Spleen (tissue), 11 donors: ENCODE measurements around the gene PADI2. TPM values are rescaled to one million over a fixed set of nuclear protein-coding genes. Genes with fewer than 3 reads are reported as not detected.

Experiments
- DNase-seq: peaks from one replicate; pipeline ENCODE4 v3.0.0-alpha.2; 2020
- H3K27ac ChIP-seq, 8 donors: fragments of 200-600 bp; sonication (generic) in 7 of 8; 1 replicate in 4 of 8; 2 replicates in 4 of 8; pipeline versions ENCODE4 v1.5.0 to v1.8.0; 2016 to 2021; ENCODE audit warnings: inconsistent platforms in 4 of 8, mild to moderate bottlenecking in 4 of 8, moderate library complexity in 1 of 8
- H3K27me3 ChIP-seq, 7 donors: fragments of 200-600 bp; sonication (generic) in 6 of 7; replicated peaks in 1 of 7; 1 replicate in 4 of 7; 2 replicates in 3 of 7; pipeline versions ENCODE4 v1.5.0 to v1.8.0; 2016 to 2021; ENCODE audit warnings: inconsistent platforms in 3 of 7, mild to moderate bottlenecking in 1 of 7
- H3K36me3 ChIP-seq, 6 donors: fragments of 200-600 bp; sonication (generic) in 5 of 6; 1 replicate in 4 of 6; 2 replicates in 2 of 6; pipeline versions ENCODE4 v1.5.0 to v1.8.0; 2016 to 2021; ENCODE audit warnings: inconsistent platforms in 2 of 6
- H3K4me1 ChIP-seq, 6 donors: fragments of 200-600 bp; sonication (generic) in 5 of 6; 1 replicate in 3 of 6; 2 replicates in 3 of 6; pipeline versions ENCODE4 v1.5.0 to v1.8.0; 2016 to 2021; ENCODE audit warnings: inconsistent platforms in 3 of 6
- H3K4me3 ChIP-seq, 8 donors: fragments of 200-600 bp; sonication (generic) in 7 of 8; 1 replicate in 4 of 8; 2 replicates in 4 of 8; pipeline versions ENCODE4 v1.5.0 to v1.8.0; 2016 to 2021; ENCODE audit warnings: inconsistent platforms in 4 of 8, mild to moderate bottlenecking in 4 of 8, moderate library complexity in 2 of 8
- H3K9me3 ChIP-seq, 8 donors: fragments of 200-600 bp; sonication (generic) in 7 of 8; 1 replicate in 4 of 8; 2 replicates in 4 of 8; pipeline versions ENCODE4 v1.5.0 to v1.8.0; 2016 to 2021; ENCODE audit warnings: inconsistent platforms in 4 of 8
- POLR2A ChIP-seq, 3 donors: fragments of 450-650 bp; IDR thresholded peaks; one replicate each; pipeline ENCODE4 v1.5.1; 2017; ENCODE audit warnings: antibody characterized with exemption in 3 of 3, mild to moderate bottlenecking in 1 of 3
- POLR2AphosphoS5 ChIP-seq, 3 donors: sonication (generic); formaldehyde crosslinking; IDR thresholded peaks; one replicate each; pipeline ENCODE4 v1.5.1; 2017; ENCODE audit warnings: antibody characterized with exemption in 3 of 3
- WGBS, 5 donors: extraction: QIAGEN DNeasy Blood & Tissue Kit in 3 of 5; methylation state at CpG; one replicate each; pipeline versions ENCODE4 v1.1.5 to v1.1.7; 2013 to 2018; 5-methylcytosine and 5-hydroxymethylcytosine counted together
- intact Hi-C: fragments of 100-400 bp; cut with DNase I; formaldehyde crosslinking; loops from one replicate; pipeline ENCODE4 v1.15.0; 2023; ENCODE audit warnings: low total_unique reads
- polyA plus RNA-seq, 3 donors: library from polyadenylated mRNA; stranded (reverse); fragments of 200-250 nt; gene quantifications; one replicate each; pipeline ENCODE4 v1.2.1, GENCODE V29; 2013
- total RNA-seq, 7 donors: library from RNA; depleted of rRNA in 3 of 7; stranded (reverse); fragments of >200 nt in 3 of 7; fragmentation: NEBNext Ultra II Directional in 4 of 7; extraction: Animal tissue kit (Norgen Biotek cat#: 25700) in 4 of 7; gene quantifications; one replicate each; pipeline versions ENCODE4 v1.1.0 to v1.2.1, GENCODE V29; 2016 to 2021
- TF ChIP-seq, protein P1 (sequence below), 11 experiments: fragments of 200-600 bp in 7 of 11; fragments of 450-650 bp in 4 of 11; sonication (generic) in 4 of 11; IDR thresholded peaks in 8 of 11; conservative IDR thresholded peaks in 3 of 11; 1 replicate in 7 of 11; 2 replicates in 4 of 11; pipeline versions ENCODE4 v1.4.0 to v1.8.0; 2016 to 2021; ENCODE audit warnings: antibody characterized with exemption in 11 of 11, inconsistent platforms in 4 of 11, mild to moderate bottlenecking in 1 of 11
- donor health status: healthy with polysubstance abuse.
- donor health status: DM: no; HTN: no; CAD: no; lungs with moderate emphysema.
- donor health status: DM: no; HTN: no; CAD: no.
- donor health status: Bipolar disorder and iron deficiency.
- donor health status: healthy.
- donor health status: DM: no; HTN: no; CAD: no.
- donor health status: DM: yes; HTN: yes; CAD: no.

The PADI2 gene
- total and polyA plus RNA-seq, 10 donors = 0.50 to 63.6 (median 18.6) TPM

DNA sequence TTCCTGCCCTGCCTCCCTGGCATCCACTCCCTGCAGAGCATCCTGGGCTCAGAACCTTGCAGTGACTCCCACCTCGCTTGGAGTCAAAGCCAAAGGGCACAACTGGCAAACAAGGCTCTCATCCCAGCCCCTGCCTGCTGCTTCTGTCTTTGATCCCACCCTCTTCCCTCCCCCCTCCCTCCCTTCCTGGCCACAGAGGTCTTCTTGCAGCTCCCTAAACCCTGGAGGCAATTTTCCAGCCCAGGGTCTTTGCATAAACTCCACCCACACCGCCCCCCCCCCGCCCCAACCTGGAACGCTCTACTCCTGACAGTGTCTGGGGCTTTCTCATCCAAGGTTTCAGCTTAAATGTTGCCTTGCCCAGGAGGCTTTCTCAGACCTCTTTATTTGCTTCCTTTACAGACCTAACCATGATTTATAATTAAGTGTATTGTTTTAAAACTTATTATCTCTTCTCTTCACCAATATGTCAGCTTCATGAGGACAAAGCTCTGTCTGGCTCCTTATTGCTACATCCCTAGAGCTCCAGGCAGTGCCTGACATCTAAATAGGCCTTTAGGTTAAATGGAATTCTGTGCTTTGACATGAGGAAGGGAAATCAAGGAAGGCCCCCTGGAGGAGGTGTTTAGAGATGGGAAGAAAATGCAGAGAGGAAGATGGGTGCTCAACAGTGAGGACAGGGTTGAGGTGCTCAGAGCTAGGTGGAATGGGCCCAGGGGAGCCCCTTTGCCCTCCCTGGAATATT, 48.0 kb upstream of the PADI2 start:
- no peak overlapping the region for H3K4me3 ChIP-seq
- no peaks in the 10 kb centered on the region for H3K36me3 ChIP-seq
- intact Hi-C loops = no loop called here
- 55 to 75% (median 63%) methylated on average over 4 of the region's 4 CpGs for WGBS, 5 donors
- peaks cover 0 to 9% (median 0%) of the 10 kb centered on the region in 7 donors for H3K27me3 ChIP-seq
- TF ChIP-seq, protein P1, sequence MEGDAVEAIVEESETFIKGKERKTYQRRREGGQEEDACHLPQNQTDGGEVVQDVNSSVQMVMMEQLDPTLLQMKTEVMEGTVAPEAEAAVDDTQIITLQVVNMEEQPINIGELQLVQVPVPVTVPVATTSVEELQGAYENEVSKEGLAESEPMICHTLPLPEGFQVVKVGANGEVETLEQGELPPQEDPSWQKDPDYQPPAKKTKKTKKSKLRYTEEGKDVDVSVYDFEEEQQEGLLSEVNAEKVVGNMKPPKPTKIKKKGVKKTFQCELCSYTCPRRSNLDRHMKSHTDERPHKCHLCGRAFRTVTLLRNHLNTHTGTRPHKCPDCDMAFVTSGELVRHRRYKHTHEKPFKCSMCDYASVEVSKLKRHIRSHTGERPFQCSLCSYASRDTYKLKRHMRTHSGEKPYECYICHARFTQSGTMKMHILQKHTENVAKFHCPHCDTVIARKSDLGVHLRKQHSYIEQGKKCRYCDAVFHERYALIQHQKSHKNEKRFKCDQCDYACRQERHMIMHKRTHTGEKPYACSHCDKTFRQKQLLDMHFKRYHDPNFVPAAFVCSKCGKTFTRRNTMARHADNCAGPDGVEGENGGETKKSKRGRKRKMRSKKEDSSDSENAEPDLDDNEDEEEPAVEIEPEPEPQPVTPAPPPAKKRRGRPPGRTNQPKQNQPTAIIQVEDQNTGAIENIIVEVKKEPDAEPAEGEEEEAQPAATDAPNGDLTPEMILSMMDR (IDR thresholded peaks at IDR 0.05 in 8 of 11, conservative IDR thresholded peaks at IDR 0.05 in 3 of 11) = no peak
- TF ChIP-seq POLR2A (IDR thresholded peaks at IDR 0.05) = no peak
- no peak for DNase-seq
- H3K9me3 ChIP-seq = no peaks in the 10 kb centered on the region
- no peak overlapping the region for H3K27ac ChIP-seq
- no peaks in the 10 kb centered on the region for H3K4me1 ChIP-seq

DNA sequence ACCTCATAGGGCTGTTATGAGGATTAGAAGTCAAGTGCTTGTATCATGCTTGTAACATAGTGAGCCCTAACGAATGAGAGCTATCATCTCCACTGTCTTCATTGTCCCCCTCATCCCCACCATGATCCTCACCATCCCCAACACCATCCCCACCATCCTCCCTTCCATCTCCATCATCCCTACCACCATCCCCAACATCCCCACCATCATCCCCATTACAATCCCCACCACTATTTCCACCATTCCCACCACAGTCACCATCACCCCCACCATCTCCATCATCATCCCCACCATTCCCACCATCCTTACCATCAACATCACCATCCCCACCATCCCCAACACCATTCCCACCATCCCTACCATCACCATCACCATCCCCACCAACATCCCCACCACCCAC, 46.6 kb upstream of the PADI2 start:
- Histone ChIP-seq H3K9me3 (no peaks in the 10 kb centered on the region), H3K4me1 (no peaks in the 10 kb centered on the region), H3K27ac (no peak overlapping the region), H3K27me3 (peaks cover 0 to 9% (median 0%) of the 10 kb centered on the region in 7 donors), H3K36me3 (no peaks in the 10 kb centered on the region), H3K4me3 (no peak overlapping the region)
- TF ChIP-seq, protein P1 (IDR thresholded peaks at IDR 0.05 in 8 of 11, conservative IDR thresholded peaks at IDR 0.05 in 3 of 11) = no peak
- no peak for TF ChIP-seq POLR2A (IDR thresholded peaks at IDR 0.05)
- TF ChIP-seq POLR2AphosphoS5 (IDR thresholded peaks at IDR 0.05) = no peak
- intact Hi-C loops = no loop called here
- DNase-seq = no peak
- WGBS, 5 donors = 62 to 85% (median 67%) methylated on average over 1 of the region's 1 CpG

DNA sequence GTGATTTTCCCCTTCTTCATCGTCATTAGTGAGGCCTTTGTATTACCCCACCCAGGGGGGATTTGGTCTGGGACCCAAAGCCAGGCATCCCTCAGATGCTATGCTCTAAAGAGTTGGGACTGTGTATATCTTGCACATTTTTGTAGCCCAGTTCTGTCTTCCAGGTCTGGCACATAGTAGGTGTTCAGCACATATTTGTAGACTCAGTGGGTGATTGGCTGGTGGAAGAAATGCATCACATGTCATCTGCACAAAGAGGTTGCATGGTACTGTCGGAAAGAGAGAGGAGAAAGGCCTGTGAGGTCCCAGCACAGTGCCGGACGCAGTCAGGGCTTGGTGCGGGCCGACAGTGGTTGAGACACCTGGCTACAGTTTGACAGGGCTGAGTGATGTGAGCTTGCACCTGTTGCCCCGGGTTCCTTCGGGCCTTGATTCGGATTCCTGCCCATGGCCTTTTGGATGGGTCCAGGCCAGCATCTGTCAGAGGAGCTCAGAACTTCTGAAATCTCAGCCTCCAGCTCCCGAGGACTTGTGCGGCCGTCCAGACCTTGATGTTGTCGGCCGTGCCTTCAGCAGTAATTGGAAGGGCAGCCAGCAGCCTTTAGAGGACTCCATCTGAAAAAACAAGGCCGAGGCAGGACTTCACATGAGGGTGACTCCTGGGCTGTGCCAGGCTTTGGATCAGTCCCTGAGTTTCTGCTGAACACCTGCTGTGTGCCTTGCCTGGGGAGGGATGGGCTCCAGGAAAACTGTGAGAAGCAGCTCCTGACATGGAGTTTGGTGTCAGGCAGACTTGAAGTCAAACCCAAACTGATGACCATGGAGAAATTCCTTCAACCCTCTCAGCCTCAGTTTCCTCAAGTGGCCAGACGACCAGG, 44.8 kb upstream of the PADI2 start:
- Histone ChIP-seq H3K9me3 (no peaks in the 10 kb centered on the region), H3K27me3 (peaks cover 0 to 9% (median 0%) of the 10 kb centered on the region in 7 donors), H3K27ac (no peak overlapping the region), H3K4me1 (no peaks in the 10 kb centered on the region), H3K4me3 (no peak overlapping the region), H3K36me3 (no peaks in the 10 kb centered on the region)
- TF ChIP-seq, protein P1 (IDR thresholded peaks at IDR 0.05 in 8 of 11, conservative IDR thresholded peaks at IDR 0.05 in 3 of 11) = no peak
- TF ChIP-seq POLR2A (IDR thresholded peaks at IDR 0.05) (no peak), POLR2AphosphoS5 (IDR thresholded peaks at IDR 0.05) (no peak)
- WGBS, 5 donors = 80 to 84% (median 83%) methylated on average over 10 to 16 of the region's 16 CpGs
- no peak for DNase-seq
- intact Hi-C loops = no loop called here

DNA sequence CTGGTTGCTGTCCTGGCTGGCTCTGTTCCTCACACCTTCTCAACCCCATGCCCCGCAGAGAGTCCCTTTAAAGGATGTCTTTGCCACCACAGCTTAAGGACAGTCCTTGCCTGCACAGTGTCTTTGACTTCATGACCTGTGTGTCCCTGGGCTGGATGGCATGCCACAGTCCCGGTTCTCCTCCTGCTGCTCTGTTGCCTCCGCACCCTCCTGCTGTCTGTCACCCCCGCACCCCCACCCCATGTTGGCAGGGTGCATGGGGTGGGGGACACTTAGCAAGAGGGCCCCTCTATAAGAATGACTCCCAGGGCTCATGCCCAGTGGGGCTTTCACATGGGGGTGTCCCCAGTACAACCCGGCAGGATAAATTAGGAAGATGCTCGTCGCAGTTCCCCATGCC, 44.1 kb upstream of the PADI2 start:
- no peak for DNase-seq
- Histone ChIP-seq H3K27me3 (peaks cover 0 to 9% (median 0%) of the 10 kb centered on the region in 7 donors), H3K27ac (no peak overlapping the region), H3K4me3 (no peak overlapping the region), H3K36me3 (no peaks in the 10 kb centered on the region), H3K9me3 (no peaks in the 10 kb centered on the region), H3K4me1 (no peaks in the 10 kb centered on the region)
- TF ChIP-seq POLR2A (IDR thresholded peaks at IDR 0.05) = no peak
- TF ChIP-seq, protein P1 (IDR thresholded peaks at IDR 0.05 in 8 of 11, conservative IDR thresholded peaks at IDR 0.05 in 3 of 11) = no peak
- no peak for TF ChIP-seq POLR2AphosphoS5 (IDR thresholded peaks at IDR 0.05)
- intact Hi-C loops = no loop called here
- WGBS, 5 donors = 90 to 96% (median 92%) methylated on average over 6 to 7 of the region's 7 CpGs
